GM19025 (cell line): ENCODE data around the gene RBP4.

Experiments used
- ATAC-seq: cut with Tn5 transposase; IDR thresholded peaks from one replicate; pipeline ENCODE4 v1.9.1; 2021; ENCODE audit warnings: mild to moderate bottlenecking, low read depth, moderate library complexity; ENCODE audit not compliant: unreplicated experiment

RBP4 gene

DNA sequence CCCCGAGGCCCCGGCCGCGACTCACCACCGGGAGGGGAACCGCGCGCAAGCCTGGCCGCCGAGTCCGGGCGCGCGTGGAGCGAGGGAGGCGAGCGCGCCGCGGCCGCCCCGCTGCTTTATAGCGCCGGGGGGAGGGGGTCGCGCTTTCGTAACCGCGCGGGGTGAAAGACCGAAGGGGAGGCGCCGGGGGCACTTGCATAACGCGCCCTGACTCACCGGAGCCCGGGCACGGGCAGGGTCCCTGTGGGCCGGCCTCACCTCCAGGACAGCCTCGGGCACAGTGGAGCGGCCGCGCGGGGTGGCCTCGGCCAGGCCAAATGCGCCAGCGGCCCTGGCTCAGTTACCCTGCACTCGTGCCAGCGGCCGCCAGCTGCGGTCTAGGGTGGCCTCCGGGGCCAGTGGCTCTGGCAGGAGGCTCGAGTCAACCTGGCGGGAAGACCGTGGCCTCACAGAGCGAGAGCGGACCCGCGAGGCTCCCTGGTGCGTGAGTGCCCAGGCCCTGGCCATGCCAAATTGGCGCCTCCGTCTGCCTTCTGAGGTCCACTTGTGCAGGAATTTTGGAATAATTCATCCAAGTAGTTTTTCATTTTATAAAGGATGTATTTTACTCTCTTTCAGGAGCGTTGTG lies at the start of gene RBP4:
Gene RBP4 (minus strand): TSS at position 90 of the 628 bp plus-strand sequence. CDS start 207 bp downstream, outside the sequence.
- ATAC-seq: no peak

DNA sequence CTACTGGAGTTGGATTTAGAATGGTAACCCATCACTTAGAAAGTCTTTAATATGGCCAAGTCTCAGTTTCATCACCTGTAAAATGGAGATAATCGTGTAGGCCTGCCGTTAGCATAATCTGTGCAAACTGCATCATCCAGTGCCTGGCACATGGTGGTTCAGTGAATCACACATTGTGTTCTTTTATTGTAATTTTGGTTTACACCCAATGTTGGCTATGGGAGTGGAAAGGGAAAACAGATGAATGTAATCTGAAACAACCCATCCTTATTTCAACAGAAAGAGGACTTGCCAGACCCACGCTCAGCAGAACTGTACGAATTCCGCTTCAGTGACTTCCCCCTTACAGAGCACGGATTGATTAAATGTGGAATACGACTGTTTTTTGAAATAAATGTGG lies 38.8 kb upstream of the RBP4 start:
- ATAC-seq: no peak

GRCh38 chr10:93630625-93631557 lies 29.9 kb upstream of the RBP4 start:
- ATAC-seq: no peak

DNA sequence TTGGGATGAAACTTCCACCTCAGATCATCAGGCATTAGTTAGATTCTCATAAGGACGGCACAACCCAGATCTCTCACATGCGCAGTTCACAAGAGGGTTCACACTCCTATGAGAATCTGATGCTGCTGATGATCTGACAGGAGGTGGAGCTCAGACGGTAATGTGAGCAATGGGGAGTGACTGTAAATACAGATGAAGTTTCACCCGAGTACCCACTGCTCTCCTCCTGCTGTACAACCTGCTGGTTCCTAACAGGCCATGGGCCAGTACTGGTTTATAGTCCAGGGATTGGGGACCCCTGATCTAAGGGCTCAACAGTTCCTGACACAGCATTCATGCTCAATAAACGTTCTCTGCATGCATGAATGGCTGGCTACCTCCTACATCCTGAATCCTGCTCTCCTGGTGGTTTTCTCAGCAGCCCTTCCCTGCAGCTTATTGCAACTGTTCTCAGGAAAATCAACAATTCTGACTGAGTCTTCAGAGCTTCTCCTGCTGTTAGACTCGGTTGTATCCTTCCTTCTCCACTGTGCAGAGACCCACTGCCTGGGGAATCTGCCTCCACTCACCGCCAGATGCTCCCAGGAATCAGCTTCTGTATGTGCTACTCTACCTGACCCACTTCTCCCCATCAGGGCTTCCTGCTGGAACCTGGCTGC lies 28.7 kb upstream of the RBP4 start:
- no peak for ATAC-seq

GRCh38 chr10:93628858-93629257 lies 27.8 kb upstream of the RBP4 start:
- no peak for ATAC-seq

DNA sequence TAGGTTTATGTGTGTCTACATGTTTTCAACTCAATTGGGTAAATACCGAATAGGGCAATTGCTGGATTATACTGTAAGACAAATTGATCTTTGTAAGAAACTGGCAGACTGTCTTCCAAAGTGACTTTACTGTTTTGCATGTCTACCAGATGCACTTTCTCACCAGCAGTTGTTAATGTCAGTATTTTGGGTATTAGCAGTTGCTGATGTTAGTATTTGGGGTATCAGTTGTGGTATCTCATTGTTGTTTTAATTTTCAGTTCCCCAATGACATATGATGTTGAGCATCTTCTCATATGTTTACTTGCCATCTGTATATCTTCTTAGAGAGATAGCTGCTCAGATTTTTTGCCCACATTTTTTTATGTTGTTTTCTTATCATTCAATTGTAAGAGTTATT lies 21.9 kb upstream of the RBP4 start:
- no peak for ATAC-seq

DNA sequence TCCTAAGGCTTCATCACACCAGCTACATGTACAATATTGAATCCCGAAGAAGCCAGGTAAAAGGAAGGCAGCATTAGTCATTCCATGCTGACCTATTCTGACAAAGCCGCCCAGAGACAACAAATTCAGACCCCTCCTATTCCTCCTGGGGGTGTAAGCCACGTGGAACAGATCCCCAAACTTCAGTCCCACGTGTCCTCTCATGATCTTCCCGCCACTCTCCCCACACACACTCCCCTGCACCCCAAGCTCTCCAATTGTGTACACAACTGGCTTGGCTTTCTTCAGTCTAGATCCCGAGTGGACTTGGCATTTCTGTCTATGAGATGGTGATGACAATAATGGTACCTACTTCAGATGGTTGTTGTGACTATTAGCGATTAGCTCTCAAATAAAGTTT lies 19.9 kb upstream of the RBP4 start:
- ATAC-seq: no peak

GRCh38 chr10:93615576-93616235 lies 14.7 kb upstream of the RBP4 start:
- ATAC-seq: no peak

- ATAC-seq: no peak
These were observed 13.2 kb upstream of the RBP4 start for GRCh38 chr10:93614101-93614825.

DNA sequence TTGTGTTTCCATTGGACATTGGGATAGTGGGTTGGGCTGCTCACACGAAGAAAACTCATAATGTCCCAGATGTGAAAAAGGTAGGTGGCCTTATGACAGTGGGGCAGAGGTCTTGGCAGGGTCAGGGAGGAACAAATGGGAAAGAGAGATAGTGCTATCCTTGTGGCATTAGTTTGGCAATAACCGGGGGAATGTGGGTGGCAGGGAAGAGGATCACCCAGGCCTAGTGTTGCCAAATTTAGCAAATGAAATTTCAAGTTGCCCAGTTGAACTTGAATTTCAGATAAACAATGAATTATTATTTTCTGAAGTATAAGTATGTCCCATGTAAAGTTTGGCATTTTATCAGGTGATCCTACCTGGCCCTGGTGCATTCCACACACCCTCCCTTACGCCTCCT lies 12.1 kb upstream of the RBP4 start:
- ATAC-seq: no peak

DNA sequence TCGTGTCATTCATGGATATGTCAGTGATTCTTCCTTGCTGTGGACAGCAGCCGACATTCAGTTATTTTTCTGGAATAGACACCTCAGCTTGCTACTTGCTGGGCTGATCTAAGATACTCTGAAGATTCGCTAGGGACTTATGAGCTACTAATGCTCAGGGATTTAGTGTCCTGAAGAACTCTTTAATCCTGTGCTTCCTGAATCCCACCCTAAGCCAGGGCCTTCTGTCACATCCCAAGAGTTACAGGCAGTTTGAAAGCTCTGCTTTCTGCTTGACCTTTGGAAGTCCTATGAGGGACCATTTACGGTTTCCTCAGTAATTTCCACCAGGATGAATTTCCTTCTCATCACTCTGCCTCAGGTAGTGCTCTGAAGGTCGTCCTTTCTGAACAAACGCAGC lies 11.3 kb upstream of the RBP4 start, which contains the start of gene PDE6C:
Gene PDE6C (plus strand): TSS at position 227 of the 400 bp plus-strand sequence. CDS start 189 bp downstream, outside the sequence.
- ATAC-seq: no peak

DNA sequence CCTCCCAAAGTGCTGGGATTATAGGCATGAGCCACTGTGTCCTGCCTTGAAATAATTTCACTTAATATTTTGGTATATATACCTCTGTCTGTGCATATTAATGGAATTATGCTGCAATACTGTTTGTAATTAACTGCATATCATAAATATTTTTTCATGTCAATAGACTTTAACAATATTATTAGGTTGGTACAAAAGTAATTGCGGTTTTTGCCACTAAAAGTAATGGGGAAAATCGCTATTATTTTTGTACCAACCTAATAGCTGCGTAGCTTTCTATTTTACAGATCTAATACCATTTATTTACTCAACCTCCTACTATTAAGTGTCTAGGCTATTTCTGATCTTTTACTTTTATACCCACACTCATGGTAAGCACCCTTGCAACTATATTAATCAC lies 7.4 kb upstream of the RBP4 start:
- ATAC-seq: no peak

- ATAC-seq: no peak
These were observed 3.1 kb upstream of the RBP4 start for GRCh38 chr10:93604146-93604545.

GRCh38 chr10:93603023-93603422 lies 2.0 kb upstream of the RBP4 start:
- no peak for ATAC-seq

GRCh38 chr10:93601774-93602162 lies 733 bp upstream of the RBP4 start:
- no peak for ATAC-seq

DNA sequence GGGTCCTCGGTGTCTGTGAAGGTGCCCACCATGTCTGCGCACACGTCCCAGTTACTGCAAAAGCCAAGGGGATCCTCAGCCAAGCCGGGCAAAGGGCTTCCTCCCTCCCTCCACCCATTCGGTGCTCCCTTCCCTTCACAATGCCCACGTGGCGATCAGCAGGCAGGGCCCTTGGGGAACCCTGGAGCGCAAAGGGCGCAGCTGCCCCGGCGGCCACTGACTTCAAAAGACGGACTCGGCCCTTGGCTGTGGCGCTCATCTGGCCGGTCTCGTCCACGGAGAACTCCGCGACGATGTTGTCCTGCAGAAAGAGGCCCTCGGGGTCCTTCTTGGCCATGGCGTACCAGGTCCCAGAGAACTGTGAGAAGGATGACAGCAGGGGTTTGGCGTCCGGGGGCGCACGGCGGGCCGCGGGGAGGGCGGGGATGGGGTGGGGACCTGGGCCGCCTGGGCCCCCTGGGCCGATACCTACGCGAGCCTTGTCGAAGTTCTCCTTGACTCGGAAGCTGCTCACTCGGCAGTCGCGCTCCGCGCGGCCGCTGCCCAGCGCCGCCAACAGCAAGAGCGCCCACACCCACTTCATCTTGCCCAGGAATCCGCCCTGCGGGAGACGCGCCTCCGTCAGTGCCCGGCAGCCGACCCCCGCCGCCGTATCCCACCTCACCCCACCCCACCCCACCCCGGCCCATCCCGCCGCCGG lies 439 bp downstream of the RBP4 start:
- no peak for ATAC-seq

GRCh38 chr10:93599778-93600177 lies 1.3 kb downstream of the RBP4 start:
- ATAC-seq: no peak

DNA sequence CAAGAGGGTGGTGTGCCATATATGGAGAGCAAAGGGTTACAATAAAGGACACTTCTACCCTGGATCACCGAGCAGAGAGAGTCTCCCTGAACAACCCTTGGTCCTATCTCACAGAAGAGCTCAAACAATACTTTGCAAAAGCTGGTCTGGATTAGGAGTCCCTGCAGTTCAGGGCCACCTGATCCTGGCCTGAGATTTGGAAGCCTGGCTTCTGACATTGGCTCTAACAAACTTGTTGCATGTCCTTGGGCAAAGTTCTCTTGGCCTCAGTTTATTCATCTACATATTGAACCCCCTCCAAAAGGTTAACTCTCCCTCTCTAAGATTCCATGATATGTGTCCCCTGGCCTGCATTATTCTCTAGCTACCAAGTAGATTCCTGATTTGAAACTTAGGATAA lies 1.7 kb downstream of the RBP4 start:
- no peak for ATAC-seq

DNA sequence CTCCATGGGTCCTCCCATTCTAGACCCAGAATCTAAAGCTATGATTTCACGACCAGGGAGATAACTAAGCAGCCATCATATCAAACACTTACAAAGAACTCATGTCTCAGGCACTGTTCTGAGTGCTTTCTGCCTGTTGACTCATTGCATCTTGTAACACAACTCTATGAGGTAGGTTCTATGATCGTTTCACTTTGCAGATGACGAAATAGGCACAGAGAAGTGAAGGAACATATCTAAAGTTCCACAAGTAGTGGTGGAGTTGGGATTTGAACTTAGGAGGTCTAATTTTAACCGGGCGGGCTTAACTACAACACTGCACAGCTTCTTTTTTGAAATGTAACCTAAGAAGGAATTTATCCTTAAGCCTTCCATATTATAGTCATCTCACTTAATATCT lies 2.9 kb downstream of the RBP4 start:
- no peak for ATAC-seq
